ENCODE measurements around the gene ACAP1. TPM values are rescaled to one million over a fixed set of nuclear protein-coding genes. Genes with fewer than 3 reads are reported as not detected.

ACAP1 gene
- total and polyA plus RNA-seq, 2 donors (not counting 1 experiment from before 2014, with no cell fraction given), result 0.06 to 2.1 TPM

- no peak overlapping the region for H3K4me2 ChIP-seq (ENCODE audit: extremely low read depth, insufficient read depth, low read length)
- H3K27me3 ChIP-seq (ENCODE audit: control insufficient read depth, insufficient read depth, low read length), result no peaks in the 10 kb centered on the region
- H3K27ac ChIP-seq (ENCODE audit: insufficient read depth, low read length), result no peak overlapping the region
- no peak overlapping the region for H3K4me3 ChIP-seq (replicated peaks in 1 of 4; ENCODE audit: control extremely low read depth in 1 of 4, insufficient read depth in 1 of 4, low read depth in 3 of 4, low read length in 4 of 4)
- TF ChIP-seq CTCF (conservative IDR thresholded peaks at IDR 0.05 in 1 of 2, IDR thresholded peaks at IDR 0.05 in 1 of 2; ENCODE audit: low read depth in 1 of 2, low read length in 2 of 2) (no peak), EZH2 (IDR thresholded peaks at IDR 0.05; ENCODE audit: low read length, missing control alignments) (no peak)
- H3K4me1 ChIP-seq (ENCODE audit: control insufficient read depth, extremely low read depth, insufficient read depth, low read length), result peaks cover under 1% of the 10 kb centered on the region
- no peaks in the 10 kb centered on the region for H3K79me2 ChIP-seq (ENCODE audit: control insufficient read depth, insufficient read depth, low read length)
- peaks cover 15% of the 10 kb centered on the region for H3K36me3 ChIP-seq (ENCODE audit: control insufficient read depth, insufficient read depth, low read length)
- no peak overlapping the region for H3K9ac ChIP-seq (ENCODE audit: insufficient read depth, low read length)
- no peak overlapping the region for H2AFZ ChIP-seq (ENCODE audit: low read length)
- H4K20me1 ChIP-seq (ENCODE audit: control insufficient read depth, extremely low read depth, insufficient read depth, low read length), result no peaks in the 10 kb centered on the region
- DNase-seq (ENCODE audit: low read depth in 2 of 2), result no peak
- H3K9me3 ChIP-seq (ENCODE audit: control insufficient read depth, insufficient read depth, low read depth, low read length), result no peaks in the 10 kb centered on the region
These were observed 52.5 kb downstream of the ACAP1 start for GRCh38 chr17:7388856-7389255.

- Histone ChIP-seq H2AFZ (ENCODE audit: low read length) (no peak overlapping the region), H3K4me1 (ENCODE audit: control insufficient read depth, extremely low read depth, insufficient read depth, low read length) (peaks cover 3% of the 10 kb centered on the region), H3K4me2 (ENCODE audit: extremely low read depth, insufficient read depth, low read length) (no peak overlapping the region), H3K4me3 (replicated peaks in 1 of 4; ENCODE audit: control extremely low read depth in 1 of 4, insufficient read depth in 1 of 4, low read depth in 3 of 4, low read length in 4 of 4) (no peak overlapping the region), H3K9me3 (ENCODE audit: control insufficient read depth, insufficient read depth, low read depth, low read length) (no peaks in the 10 kb centered on the region), H4K20me1 (ENCODE audit: control insufficient read depth, extremely low read depth, insufficient read depth, low read length) (no peaks in the 10 kb centered on the region), H3K9ac (ENCODE audit: insufficient read depth, low read length) (no peak overlapping the region), H3K79me2 (ENCODE audit: control insufficient read depth, insufficient read depth, low read length) (no peaks in the 10 kb centered on the region), H3K27me3 (ENCODE audit: control insufficient read depth, insufficient read depth, low read length) (no peaks in the 10 kb centered on the region), H3K27ac (ENCODE audit: insufficient read depth, low read length) (no peak overlapping the region), H3K36me3 (ENCODE audit: control insufficient read depth, insufficient read depth, low read length) (peaks cover 15% of the 10 kb centered on the region)
- DNase-seq (ENCODE audit: low read depth in 2 of 2), result no peak
- TF ChIP-seq CTCF (conservative IDR thresholded peaks at IDR 0.05 in 1 of 2, IDR thresholded peaks at IDR 0.05 in 1 of 2; ENCODE audit: low read depth in 1 of 2, low read length in 2 of 2) (no peak), EZH2 (IDR thresholded peaks at IDR 0.05; ENCODE audit: low read length, missing control alignments) (no peak)
These were observed 53.9 kb downstream of the ACAP1 start for GRCh38 chr17:7389924-7390910.

GRCh38 chr17:7391307-7391706, 55.0 kb downstream of the ACAP1 start:
- no peak for TF ChIP-seq EZH2 (IDR thresholded peaks at IDR 0.05; ENCODE audit: low read length, missing control alignments)
- no peak for TF ChIP-seq CTCF (conservative IDR thresholded peaks at IDR 0.05 in 1 of 2, IDR thresholded peaks at IDR 0.05 in 1 of 2; ENCODE audit: low read depth in 1 of 2, low read length in 2 of 2)

More at GRCh38 chr17:7391307-7391706, 55.0 kb downstream of the ACAP1 start:
- H3K27ac ChIP-seq (ENCODE audit: insufficient read depth, low read length), result no peak overlapping the region
- no peak overlapping the region for H3K9ac ChIP-seq (ENCODE audit: insufficient read depth, low read length)
- no peaks in the 10 kb centered on the region for H3K27me3 ChIP-seq (ENCODE audit: control insufficient read depth, insufficient read depth, low read length)
- H3K4me3 ChIP-seq (replicated peaks in 1 of 4; ENCODE audit: control extremely low read depth in 1 of 4, insufficient read depth in 1 of 4, low read depth in 3 of 4, low read length in 4 of 4), result no peak overlapping the region
- DNase-seq (ENCODE audit: low read depth in 2 of 2), result no peak
- peaks cover 3% of the 10 kb centered on the region for H3K4me1 ChIP-seq (ENCODE audit: control insufficient read depth, extremely low read depth, insufficient read depth, low read length)
- H3K79me2 ChIP-seq (ENCODE audit: control insufficient read depth, insufficient read depth, low read length), result no peaks in the 10 kb centered on the region
- no peak overlapping the region for H2AFZ ChIP-seq (ENCODE audit: low read length)
- H3K36me3 ChIP-seq (ENCODE audit: control insufficient read depth, insufficient read depth, low read length), result peaks cover 15% of the 10 kb centered on the region
- H3K9me3 ChIP-seq (ENCODE audit: control insufficient read depth, insufficient read depth, low read depth, low read length), result no peaks in the 10 kb centered on the region
- no peaks in the 10 kb centered on the region for H4K20me1 ChIP-seq (ENCODE audit: control insufficient read depth, extremely low read depth, insufficient read depth, low read length)
- H3K4me2 ChIP-seq (ENCODE audit: extremely low read depth, insufficient read depth, low read length), result no peak overlapping the region
